ENCODE measurements around the gene RPAP2.
"Not testable (repeated sequence)": the region's sequence is repeated elsewhere in the genome, so short reads cannot be mapped to it uniquely, and the experiment has no call there.

The RPAP2 gene

GRCh38 chr1:92377991-92378390 lies 79.1 kb downstream of the RPAP2 start:
- not testable (repeated sequence) for DNase-seq

DNA sequence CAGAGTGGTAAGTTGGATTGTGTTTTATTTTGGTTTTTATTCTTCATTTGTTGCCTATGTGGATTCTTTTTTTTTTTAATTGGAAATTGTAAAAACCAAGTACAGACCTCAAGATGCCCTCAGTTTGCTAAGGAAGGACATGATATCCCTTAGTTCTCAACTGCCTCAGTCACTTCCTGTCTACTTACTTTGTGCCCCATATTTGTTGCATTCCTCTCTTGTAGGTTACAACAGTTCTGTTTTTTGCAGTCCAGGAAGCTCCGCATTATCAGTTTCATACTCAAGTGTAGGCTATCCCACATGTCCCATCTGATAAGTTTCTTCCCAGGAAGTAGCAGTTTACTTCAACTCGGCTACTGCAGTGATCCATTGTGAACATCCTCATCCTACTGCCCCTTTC lies 82.0 kb downstream of the RPAP2 start:
- DNase-seq = peak in 1 of 2 experiments; percentile 0

- not testable (repeated sequence) for DNase-seq
Observed at GRCh38 chr1:92393966-92394365, 95.1 kb downstream of the RPAP2 start.

DNA sequence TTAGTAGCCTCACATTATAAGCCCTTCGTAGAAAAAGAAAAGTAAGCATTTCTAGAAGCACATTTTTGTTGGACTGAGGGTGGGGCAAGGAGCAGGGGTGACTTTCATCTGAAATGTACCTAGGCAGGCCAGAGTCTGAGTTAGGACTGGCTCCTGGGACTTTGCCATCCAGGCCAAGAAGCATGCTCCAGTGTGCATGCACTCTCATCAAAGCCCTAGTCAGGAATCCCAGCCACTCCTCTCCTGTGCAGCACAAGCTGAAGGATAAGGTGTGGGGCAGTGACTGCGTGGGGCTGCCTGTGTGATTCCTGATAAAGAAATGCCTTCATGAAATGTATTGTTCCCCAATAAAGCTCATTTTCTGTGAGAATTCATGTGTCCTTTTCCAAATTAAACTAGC lies 99.7 kb downstream of the RPAP2 start:
- no peak for DNase-seq

DNA sequence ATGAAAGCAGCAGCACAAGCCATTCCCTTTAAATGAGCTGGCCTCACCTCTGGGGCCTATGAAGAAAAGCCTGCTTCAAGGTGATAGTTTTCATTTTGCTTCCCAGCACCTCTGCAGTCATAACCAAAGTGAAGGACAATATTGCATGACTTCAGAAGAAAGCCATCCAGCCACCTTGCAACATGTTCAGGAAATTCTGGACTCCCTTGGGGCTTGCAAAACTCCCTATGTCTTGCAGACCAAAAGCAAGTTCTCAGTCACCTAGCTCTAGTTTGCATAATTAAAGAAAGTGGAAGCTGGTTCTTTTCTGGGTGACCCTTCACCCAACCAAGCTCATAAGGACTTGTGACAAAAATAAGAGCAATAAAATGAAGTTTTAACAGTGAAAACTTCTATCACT lies 100.2 kb downstream of the RPAP2 start:
- DNase-seq = no peak

GRCh38 chr1:92404661-92405060 lies 105.8 kb downstream of the RPAP2 start:
- no peak for DNase-seq

DNA sequence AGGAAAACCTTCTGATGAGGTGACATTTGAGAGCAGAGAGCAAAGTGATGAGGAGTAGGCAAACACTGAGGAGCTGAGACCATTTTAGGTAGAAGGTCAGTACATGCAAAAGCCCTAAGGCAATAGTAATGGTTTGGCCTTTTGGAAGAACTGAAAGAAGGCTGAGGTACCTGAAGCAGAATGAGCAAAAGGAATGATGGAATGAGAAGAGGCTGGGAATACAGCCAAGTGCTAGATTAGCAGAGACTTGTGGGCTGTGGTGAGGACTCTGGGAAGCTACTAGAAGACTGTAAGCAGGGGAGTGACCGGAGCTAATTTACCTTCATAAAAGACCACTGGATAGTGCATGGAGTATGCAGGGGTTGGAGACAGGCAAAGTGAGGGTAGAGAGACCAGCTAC lies 110.0 kb downstream of the RPAP2 start:
- DNase-seq = no peak

DNA sequence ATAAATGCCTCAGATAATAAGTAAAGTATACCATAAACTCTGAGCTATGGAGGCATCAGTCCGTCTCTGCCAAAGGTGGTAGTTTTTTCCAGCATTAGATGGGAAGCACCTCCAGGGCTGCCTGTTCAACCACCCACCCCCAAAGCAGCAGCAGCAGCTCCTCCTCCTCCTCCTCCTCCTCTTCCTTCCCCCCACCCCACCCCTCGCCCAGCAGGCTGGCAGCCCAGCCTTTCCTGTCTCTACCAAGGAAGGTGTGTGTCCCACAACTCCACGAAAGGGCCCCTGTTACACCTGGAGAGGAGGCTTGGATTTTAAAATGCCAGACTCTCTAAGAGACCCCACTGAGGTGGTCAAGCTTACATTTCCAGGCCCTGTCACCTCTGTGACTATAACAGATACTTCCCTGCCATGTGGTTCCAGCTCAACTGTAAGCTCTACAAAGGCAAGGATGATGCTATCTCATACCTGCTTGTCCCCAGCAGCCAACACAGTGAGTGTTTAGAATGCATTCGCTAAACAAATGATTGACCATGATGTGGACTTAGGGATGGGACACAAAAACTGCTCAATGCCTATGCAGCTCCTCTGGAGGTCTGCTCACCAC lies 111.2 kb downstream of the RPAP2 start:
- DNase-seq = no peak

- no peak for DNase-seq
Observed at GRCh38 chr1:92410706-92411105, 111.8 kb downstream of the RPAP2 start.

- DNase-seq = peak; percentile 2 to 17
Observed at GRCh38 chr1:92411511-92411910, 112.7 kb downstream of the RPAP2 start.

DNA sequence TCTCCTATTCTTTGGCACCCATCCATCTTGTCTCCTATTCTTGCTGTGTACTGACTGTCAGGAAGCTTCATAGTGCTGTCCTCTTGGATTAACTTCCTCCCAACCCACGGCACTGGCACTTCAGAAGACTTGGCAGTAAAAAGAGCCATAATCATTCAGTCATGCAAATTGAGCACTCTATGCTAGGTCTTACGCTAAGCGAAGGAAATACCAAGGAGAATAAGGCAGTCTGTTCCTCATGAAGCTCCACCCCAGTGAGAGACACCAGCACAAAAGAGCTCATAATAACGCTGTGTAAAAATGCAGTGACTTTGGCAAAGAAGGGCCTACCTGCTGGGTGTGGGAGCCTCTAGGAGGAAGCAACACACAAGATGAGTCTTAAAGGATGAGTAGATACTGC lies 120.8 kb downstream of the RPAP2 start:
- DNase-seq = no peak

GRCh38 chr1:92424381-92424780 lies 125.5 kb downstream of the RPAP2 start:
- DNase-seq = no peak

DNA sequence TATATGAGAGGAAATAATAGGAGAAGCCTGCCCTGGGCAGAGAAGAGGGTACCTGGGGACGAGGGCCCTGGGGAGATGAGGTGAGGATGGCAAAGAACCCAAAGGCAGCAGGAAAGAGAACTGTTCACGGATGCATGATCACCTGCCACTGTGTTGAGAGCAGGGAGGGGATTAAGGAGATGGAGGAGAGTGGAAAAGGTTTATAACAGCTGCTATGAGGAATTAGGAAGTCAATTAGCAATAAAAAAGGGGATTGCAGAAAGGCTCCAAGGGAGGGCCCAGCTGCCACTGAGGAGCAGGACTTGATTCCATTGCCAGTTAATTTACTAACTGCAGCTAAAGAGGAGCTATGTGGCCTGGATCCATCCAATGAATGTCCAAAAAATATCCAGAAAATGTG lies 126.8 kb downstream of the RPAP2 start:
- DNase-seq = no peak

GRCh38 chr1:92430030-92430429 lies 131.2 kb downstream of the RPAP2 start:
- no peak for DNase-seq

- DNase-seq = not testable (repeated sequence)
Observed at GRCh38 chr1:92434572-92434971, 135.7 kb downstream of the RPAP2 start.

DNA sequence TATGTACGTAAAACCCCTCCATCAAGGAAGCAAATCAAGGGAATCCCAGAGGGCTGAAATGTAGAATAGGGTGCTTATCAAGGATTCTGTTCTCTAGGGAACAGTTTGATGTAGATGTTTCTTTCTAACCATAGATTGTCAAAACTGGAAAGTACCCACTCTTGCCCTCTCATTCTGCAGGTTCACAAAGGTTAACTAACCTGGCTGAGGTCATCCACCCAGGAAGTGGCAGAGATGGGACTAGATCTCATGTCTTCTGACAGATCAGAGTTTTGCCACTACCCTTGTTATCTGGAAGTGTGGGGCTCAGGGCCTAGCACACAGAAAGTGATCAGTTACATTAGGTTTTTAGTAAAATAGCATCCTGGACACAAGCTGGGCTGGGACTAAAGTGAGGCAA lies 140.4 kb downstream of the RPAP2 start:
- no peak for DNase-seq

GRCh38 chr1:92441316-92441696 lies 142.4 kb downstream of the RPAP2 start:
- no peak for DNase-seq

- DNase-seq = peak; percentile 74 to 79
Observed at GRCh38 chr1:92441697-92442342, 143.0 kb downstream of the RPAP2 start.

GRCh38 chr1:92442351-92442750 lies 143.5 kb downstream of the RPAP2 start:
- DNase-seq = peak in 1 of 2 experiments; percentile 51

DNA sequence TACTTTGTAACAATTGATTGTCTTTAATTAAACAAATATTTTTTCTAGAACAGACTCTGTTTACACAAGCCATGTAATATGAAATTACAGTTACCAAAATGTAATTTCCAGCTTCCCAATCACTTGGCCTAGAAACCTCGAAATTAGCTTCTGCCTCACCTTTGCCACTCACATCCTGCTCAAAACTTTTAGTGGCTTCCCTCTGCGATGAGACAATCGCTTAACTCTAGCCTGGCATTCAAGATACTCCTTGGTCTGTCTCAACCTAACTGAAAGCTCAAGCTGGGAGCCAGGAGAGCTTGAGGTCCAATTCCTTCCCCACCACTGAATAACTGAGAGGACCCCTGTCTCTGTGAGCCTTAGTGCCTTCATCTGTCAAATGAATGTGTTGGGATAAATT lies 145.0 kb downstream of the RPAP2 start:
- DNase-seq = no peak

DNA sequence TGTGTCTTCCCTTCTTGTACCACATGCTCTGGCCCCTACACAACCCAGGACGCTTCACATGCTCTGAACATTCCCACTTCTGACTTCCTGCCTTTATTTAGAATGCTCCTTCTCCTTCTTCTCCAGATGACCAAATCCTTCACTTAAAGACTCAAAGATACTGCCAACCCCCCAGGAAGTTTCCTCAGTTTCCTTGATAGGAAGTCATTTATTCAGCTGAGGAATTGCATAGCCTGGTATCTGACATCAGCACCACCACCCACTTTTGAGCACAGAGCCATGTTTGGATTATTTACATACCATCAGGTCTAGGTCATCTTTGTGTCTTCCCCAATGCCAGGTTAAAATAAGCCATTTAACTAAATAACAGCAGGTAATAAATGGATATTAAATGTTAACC lies 145.5 kb downstream of the RPAP2 start:
- DNase-seq = no peak

DNA sequence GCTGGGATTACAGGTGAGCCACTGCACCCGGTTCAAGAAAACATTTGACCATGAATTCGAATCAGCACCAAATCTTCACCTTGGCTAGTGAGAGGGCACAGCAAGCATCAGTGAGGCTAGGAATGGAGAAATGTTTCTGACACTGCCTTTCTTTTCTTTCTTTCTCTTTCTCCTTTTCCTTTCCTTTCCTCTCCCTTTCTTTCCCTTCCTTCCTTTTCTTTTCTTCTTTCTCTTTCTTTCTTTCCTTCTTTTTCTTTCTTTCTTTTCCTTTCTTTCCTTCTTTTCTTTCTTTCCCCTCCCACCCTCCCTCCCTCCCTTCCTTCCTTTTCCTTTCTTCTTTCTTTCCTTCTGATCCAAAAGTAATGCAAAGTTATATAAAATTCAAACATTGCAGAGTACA lies 147.0 kb downstream of the RPAP2 start:
- DNase-seq = no peak

- DNase-seq = no peak
Observed at GRCh38 chr1:92446546-92446945, 147.7 kb downstream of the RPAP2 start.

GRCh38 chr1:92447033-92447681 lies 148.3 kb downstream of the RPAP2 start:
- no peak for DNase-seq

GRCh38 chr1:92447976-92448375 lies 149.1 kb downstream of the RPAP2 start:
- DNase-seq = no peak
